Fibroblast of lung (primary cell): ENCODE measurements around the gene FAM187B. TPM values are rescaled to one million over a fixed set of nuclear protein-coding genes. Genes with fewer than 3 reads are reported as not detected.

Experiments used
- DNase-seq, 2 donors: peaks; one replicate each; pipeline versions ENCODE4 v3.0.0 to v3.0.0-alpha.2; 2010; ENCODE audit warnings: low read depth in 2 of 2
- H2AFZ ChIP-seq: 2 replicates; pipeline ENCODE4 v1.5.1; 2012; ENCODE audit warnings: low read length, control low read depth, inconsistent platforms
- H3K27ac ChIP-seq: 2 replicates; pipeline ENCODE4 v1.5.1; 2011; ENCODE audit warnings: low read length, control low read depth; ENCODE audit not compliant: insufficient read depth
- H3K27me3 ChIP-seq: 2 replicates; pipeline ENCODE4 v1.5.1; 2011; ENCODE audit warnings: mild to moderate bottlenecking, low read length; ENCODE audit not compliant: control insufficient read depth, insufficient read depth
- H3K36me3 ChIP-seq: 2 replicates; pipeline ENCODE4 v1.5.1; 2011; ENCODE audit warnings: low read length; ENCODE audit not compliant: control insufficient read depth, insufficient read depth
- H3K4me1 ChIP-seq: 2 replicates; pipeline ENCODE4 v1.5.1; 2011; ENCODE audit warnings: low read length; ENCODE audit not compliant: control insufficient read depth, insufficient read depth; ENCODE audit errors: extremely low read depth
- H3K4me2 ChIP-seq: 2 replicates; pipeline ENCODE4 v1.5.1; 2011; ENCODE audit warnings: low read length, control low read depth; ENCODE audit not compliant: insufficient read depth; ENCODE audit errors: extremely low read depth
- H3K4me3 ChIP-seq, 4 experiments: fragments of 200-600 bp in 1 of 4; sonication (generic) in 1 of 4; replicated peaks in 1 of 4; 2 replicates each; pipeline ENCODE4 v1.5.1; 2011 to 2016; ENCODE audit warnings: low read length in 4 of 4, low read depth in 3 of 4, mild to moderate bottlenecking in 3 of 4, control low read depth in 2 of 4, inconsistent platforms in 1 of 4, mixed read lengths in 1 of 4; ENCODE audit not compliant: insufficient read depth in 1 of 4; ENCODE audit errors: control extremely low read depth in 1 of 4
- H3K79me2 ChIP-seq: 2 replicates; pipeline ENCODE4 v1.5.1; 2012; ENCODE audit warnings: mild to moderate bottlenecking, low read length, inconsistent platforms; ENCODE audit not compliant: control insufficient read depth, insufficient read depth
- H3K9ac ChIP-seq: 2 replicates; pipeline ENCODE4 v1.5.1; 2011; ENCODE audit warnings: mild to moderate bottlenecking, low read length, control low read depth; ENCODE audit not compliant: insufficient read depth
- H3K9me3 ChIP-seq: 2 replicates; pipeline ENCODE4 v1.5.1; 2012; ENCODE audit warnings: low read depth, low read length; ENCODE audit not compliant: control insufficient read depth, insufficient read depth
- H4K20me1 ChIP-seq: 2 replicates; pipeline ENCODE4 v1.5.1; 2011; ENCODE audit warnings: low read length; ENCODE audit not compliant: control insufficient read depth, insufficient read depth; ENCODE audit errors: extremely low read depth
- CTCF ChIP-seq, 2 donors: IDR thresholded peaks in 1 of 2; conservative IDR thresholded peaks in 1 of 2; 1 replicate in 1 of 2; 2 replicates in 1 of 2; pipeline ENCODE4 v1.5.1; 2011 to 2012; ENCODE audit warnings: low read length in 2 of 2, control low read depth in 1 of 2, inconsistent platforms in 1 of 2, low read depth in 1 of 2, mild to moderate bottlenecking in 1 of 2
- EZH2 ChIP-seq: IDR thresholded peaks from 2 replicates; pipeline ENCODE4 v1.5.1; 2012; ENCODE audit warnings: low read length, control low read depth, mild to moderate bottlenecking; ENCODE audit errors: missing control alignments
- polyA plus RNA-seq, 2 donors: library from polyadenylated mRNA; depleted of rRNA in 1 of 2; stranded (reverse) in 1 of 2; unstranded in 1 of 2; fragments of >200 nt; gene quantifications; 2 replicates each; pipeline ENCODE4 v1.2.1, GENCODE V29; 2011 to 2012; ENCODE audit warnings: missing spikeins in 1 of 2
- total RNA-seq: library from RNA; depleted of rRNA; stranded (reverse); fragments of >200 nt; gene quantifications from 2 replicates; pipeline ENCODE4 v1.2.1, GENCODE V29; 2014

Gene FAM187B
- total and polyA plus RNA-seq, 2 donors (not counting 1 experiment from before 2014, with no cell fraction given), result not detected

GRCh38 chr19:35257113-35257461 lies 28.5 kb upstream of the FAM187B start:
- no peak for DNase-seq
- Histone ChIP-seq H3K36me3 (no peaks in the 10 kb centered on the region), H4K20me1 (no peaks in the 10 kb centered on the region), H2AFZ (no peak overlapping the region), H3K27me3 (peaks cover 5% of the 10 kb centered on the region), H3K4me2 (no peak overlapping the region), H3K79me2 (no peaks in the 10 kb centered on the region), H3K27ac (no peak overlapping the region), H3K9ac (no peak overlapping the region), H3K9me3 (no peaks in the 10 kb centered on the region), H3K4me1 (no peaks in the 10 kb centered on the region), H3K4me3 (no peak overlapping the region)
- TF ChIP-seq EZH2 (no peak), CTCF (conservative IDR thresholded peaks at IDR 0.05 in 1 of 2, IDR thresholded peaks at IDR 0.05 in 1 of 2; ENCODE audit: low read depth in 1 of 2, low read length in 2 of 2) (no peak)

DNA sequence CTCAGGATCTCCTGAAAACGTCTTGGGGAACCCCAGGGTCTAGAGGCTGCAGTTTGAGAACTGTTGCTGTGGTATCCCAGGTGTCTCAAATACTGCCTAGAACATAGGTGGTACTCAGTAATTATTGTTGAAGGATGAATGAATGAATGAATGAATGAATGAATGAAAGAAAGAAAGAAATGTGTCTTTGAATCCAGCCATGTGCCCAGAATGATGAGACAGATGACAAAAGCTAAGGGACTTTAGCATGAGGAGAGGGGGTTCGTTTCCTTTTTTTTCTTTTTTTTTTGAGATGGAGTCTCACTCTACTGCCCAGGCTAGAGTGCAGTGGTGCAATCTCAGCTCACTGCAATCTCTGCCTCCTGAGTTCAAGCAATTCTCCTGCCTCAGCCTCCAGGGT lies 28.0 kb upstream of the FAM187B start:
- H3K27me3 ChIP-seq, result peaks cover 5% of the 10 kb centered on the region
- no peak overlapping the region for H3K27ac ChIP-seq
- no peak overlapping the region for H2AFZ ChIP-seq
- no peak overlapping the region for H3K4me2 ChIP-seq
- no peaks in the 10 kb centered on the region for H4K20me1 ChIP-seq
- no peaks in the 10 kb centered on the region for H3K36me3 ChIP-seq
- no peaks in the 10 kb centered on the region for H3K9me3 ChIP-seq
- H3K9ac ChIP-seq, result no peak overlapping the region
- no peaks in the 10 kb centered on the region for H3K79me2 ChIP-seq
- no peak for TF ChIP-seq CTCF (conservative IDR thresholded peaks at IDR 0.05 in 1 of 2, IDR thresholded peaks at IDR 0.05 in 1 of 2; ENCODE audit: low read depth in 1 of 2, low read length in 2 of 2)
- no peak for TF ChIP-seq EZH2
- no peak for DNase-seq
- H3K4me3 ChIP-seq, result no peak overlapping the region
- no peaks in the 10 kb centered on the region for H3K4me1 ChIP-seq

DNA sequence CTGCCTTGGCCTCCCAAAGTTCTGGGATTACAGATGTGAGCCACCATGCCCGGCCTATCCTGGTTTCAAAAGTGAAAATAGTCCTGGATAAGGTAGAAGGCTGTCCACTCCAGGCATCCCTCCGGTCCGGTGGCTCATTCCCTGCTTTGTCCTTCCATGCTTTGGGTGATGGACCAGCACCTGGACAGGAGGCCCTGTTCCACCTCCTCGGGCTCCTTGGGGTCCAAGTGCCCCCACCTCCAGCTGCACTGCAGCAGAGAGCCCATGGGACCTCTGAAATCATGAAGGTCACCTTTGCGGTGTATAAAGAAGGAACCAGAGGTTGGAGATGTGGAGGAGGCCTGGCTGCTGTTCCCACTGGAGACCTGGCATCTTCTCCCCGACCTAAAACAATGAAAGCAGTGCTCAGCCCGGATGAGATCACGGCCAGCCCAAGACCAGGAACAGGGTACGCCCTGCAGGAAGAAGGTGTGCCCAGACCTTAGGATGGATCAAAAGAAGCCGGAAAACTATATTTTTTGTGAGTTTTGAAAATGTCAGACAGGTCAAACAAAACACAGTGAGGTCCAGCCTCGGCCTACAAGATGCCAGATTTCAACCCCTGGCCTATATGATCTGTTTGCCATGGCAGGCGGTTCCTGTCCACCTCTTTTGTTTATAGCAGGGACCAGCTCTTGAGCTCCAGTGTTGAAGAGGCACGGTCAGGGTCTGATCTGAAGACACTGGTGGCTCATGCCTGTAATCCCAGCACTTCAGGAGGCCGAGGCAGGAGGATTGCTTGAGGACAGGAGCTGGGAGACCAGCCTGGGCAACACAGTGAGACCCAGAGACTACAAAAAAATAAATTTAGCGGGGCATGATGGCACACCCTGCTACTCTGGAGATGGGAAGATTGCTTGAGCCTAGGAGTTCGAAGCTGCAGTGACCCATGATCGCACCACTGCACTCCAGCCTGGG lies 26.1 kb upstream of the FAM187B start:
- Histone ChIP-seq H3K27me3 (peaks cover 6% of the 10 kb centered on the region), H3K4me2 (no peak overlapping the region), H3K79me2 (no peaks in the 10 kb centered on the region), H3K36me3 (no peaks in the 10 kb centered on the region), H2AFZ (no peak overlapping the region), H4K20me1 (no peaks in the 10 kb centered on the region), H3K9me3 (no peaks in the 10 kb centered on the region), H3K9ac (no peak overlapping the region), H3K4me1 (no peaks in the 10 kb centered on the region), H3K27ac (no peak overlapping the region), H3K4me3 (no peak overlapping the region)
- no peak for DNase-seq
- TF ChIP-seq EZH2 (no peak), CTCF (conservative IDR thresholded peaks at IDR 0.05 in 1 of 2, IDR thresholded peaks at IDR 0.05 in 1 of 2; ENCODE audit: low read depth in 1 of 2, low read length in 2 of 2) (no peak)
